Mesothelial cell of epicardium (in vitro differentiated cells): ENCODE measurements around the gene RASL12. TPM values are rescaled to one million over a fixed set of nuclear protein-coding genes. Genes with fewer than 3 reads are reported as not detected.

Experiments used
- DNase-seq, 2 experiments: peaks; one replicate each; pipeline ENCODE4 v3.0.0; 2021; ENCODE audit warnings: low spot score in 2 of 2; ENCODE audit not compliant: unreplicated experiment in 2 of 2
- H3K27ac Mint-ChIP-seq: 2 replicates; pipeline ENCODE4 v1.8.0; 2021; ENCODE audit warnings: mixed read lengths
- H3K27me3 Mint-ChIP-seq: 2 replicates; pipeline ENCODE4 v1.8.0; 2021; ENCODE audit warnings: low read depth, mixed read lengths
- H3K36me3 Mint-ChIP-seq: 2 replicates; pipeline ENCODE4 v1.8.0; 2021; ENCODE audit warnings: mixed read lengths
- H3K4me1 Mint-ChIP-seq: 2 replicates; pipeline ENCODE4 v1.8.0; 2021; ENCODE audit warnings: mixed read lengths
- H3K4me3 Mint-ChIP-seq: 2 replicates; pipeline ENCODE4 v1.8.0; 2021; ENCODE audit warnings: mild to moderate bottlenecking, moderate library complexity, mixed read lengths
- H3K9me3 Mint-ChIP-seq: 2 replicates; pipeline ENCODE4 v1.8.0; 2021; ENCODE audit warnings: mixed read lengths
- CTCF ChIP-seq: fragments of 200-600 bp; sonication (generic); IDR thresholded peaks from one replicate; pipeline ENCODE4 v1.5.0; 2021; ENCODE audit warnings: antibody characterized with exemption; ENCODE audit not compliant: unreplicated experiment
- total RNA-seq: library from RNA; stranded (reverse); gene quantifications from 3 replicates; pipeline ENCODE4 v1.2.1, GENCODE V29; 2021

RASL12 gene
- total RNA-seq, 1 donor from 2014 or later, result 11.7 TPM

GRCh38 chr15:65072617-65073016 lies 4.8 kb upstream of the RASL12 start:
- Mint-ChIP-seq H3K27me3 (peaks cover 7% of the 10 kb centered on the region), H3K36me3 (no peaks in the 10 kb centered on the region), H3K27ac (no peak overlapping the region), H3K9me3 (no peaks in the 10 kb centered on the region), H3K4me1 (peaks cover 24% of the 10 kb centered on the region), H3K4me3 (no peak overlapping the region)
- DNase-seq, result no peak
- TF ChIP-seq CTCF, result no peak

- Mint-ChIP-seq H3K27ac (no peak overlapping the region), H3K36me3 (no peaks in the 10 kb centered on the region), H3K4me3 (no peak overlapping the region), H3K4me1 (peaks cover 28% of the 10 kb centered on the region), H3K27me3 (peaks cover 10% of the 10 kb centered on the region), H3K9me3 (no peaks in the 10 kb centered on the region)
- no peak for TF ChIP-seq CTCF
- DNase-seq, result no peak
Measured at GRCh38 chr15:65072027-65072426, 4.2 kb upstream of the RASL12 start.

GRCh38 chr15:65071381-65071811 lies 3.6 kb upstream of the RASL12 start:
- peaks cover 32% of the 10 kb centered on the region for H3K4me1 Mint-ChIP-seq
- H3K27me3 Mint-ChIP-seq, result peaks cover 14% of the 10 kb centered on the region
- no peak overlapping the region for H3K27ac Mint-ChIP-seq
- DNase-seq, result no peak
- no peaks in the 10 kb centered on the region for H3K9me3 Mint-ChIP-seq
- H3K4me3 Mint-ChIP-seq, result no peak overlapping the region
- no peak for TF ChIP-seq CTCF
- H3K36me3 Mint-ChIP-seq, result no peaks in the 10 kb centered on the region

GRCh38 chr15:65069779-65070546 lies 2.2 kb upstream of the RASL12 start:
- peak overlapping the region; percentile 66 for H3K27ac Mint-ChIP-seq
- DNase-seq, result no peak
- no peaks in the 10 kb centered on the region for H3K9me3 Mint-ChIP-seq
- H3K27me3 Mint-ChIP-seq, result peaks cover 19% of the 10 kb centered on the region
- H3K36me3 Mint-ChIP-seq, result no peaks in the 10 kb centered on the region
- H3K4me3 Mint-ChIP-seq, result no peak overlapping the region
- H3K4me1 Mint-ChIP-seq, result peaks cover 30% of the 10 kb centered on the region
- TF ChIP-seq CTCF, result no peak

- Mint-ChIP-seq H3K27me3 (peaks cover 19% of the 10 kb centered on the region), H3K36me3 (no peaks in the 10 kb centered on the region), H3K4me1 (peaks cover 30% of the 10 kb centered on the region), H3K4me3 (no peak overlapping the region), H3K9me3 (no peaks in the 10 kb centered on the region), H3K27ac (peak overlapping the region; percentile 66)
- DNase-seq, result no peak
- TF ChIP-seq CTCF, result no peak
Measured at GRCh38 chr15:65069179-65069578, 1.4 kb upstream of the RASL12 start.
